Type B pancreatic cell (in vitro differentiated cells): ENCODE data around the gene NAE1. TPM values are rescaled to one million over a fixed set of nuclear protein-coding genes. Genes with fewer than 3 reads are reported as not detected.

Source experiments
- DNase-seq: peaks from one replicate; pipeline ENCODE4 v3.0.0; 2021; ENCODE audit warnings: mixed read lengths; ENCODE audit not compliant: unreplicated experiment; ENCODE audit errors: extremely low spot score
- H3K27ac Mint-ChIP-seq: 2 replicates; pipeline ENCODE4 v1.8.0; 2021; ENCODE audit warnings: mild to moderate bottlenecking, mixed read lengths
- H3K27me3 Mint-ChIP-seq: 2 replicates; pipeline ENCODE4 v1.8.0; 2021; ENCODE audit warnings: mixed read lengths
- H3K36me3 Mint-ChIP-seq: 2 replicates; pipeline ENCODE4 v1.8.0; 2021; ENCODE audit warnings: mixed read lengths
- H3K4me1 Mint-ChIP-seq: one replicate; pipeline ENCODE4 v1.8.0; 2021; ENCODE audit warnings: mixed read lengths; ENCODE audit not compliant: unreplicated experiment
- H3K4me3 Mint-ChIP-seq: 2 replicates; pipeline ENCODE4 v1.8.0; 2021; ENCODE audit warnings: mild to moderate bottlenecking, mixed read lengths
- H3K9me3 Mint-ChIP-seq: 2 replicates; pipeline ENCODE4 v1.8.0; 2021; ENCODE audit warnings: mixed read lengths
- CTCF ChIP-seq: fragments of 200-600 bp; sonication (generic); conservative IDR thresholded peaks from 2 replicates; pipeline ENCODE4 v1.5.0; 2021; ENCODE audit warnings: antibody characterized with exemption, mild to moderate bottlenecking
- total RNA-seq: library from RNA; stranded (reverse); gene quantifications from 2 replicates; pipeline ENCODE4 v1.2.1, GENCODE V29; 2021; ENCODE audit warnings: low replicate concordance

The NAE1 gene
- total RNA-seq, 1 donor from 2014 or later = 92.5 TPM

DNA sequence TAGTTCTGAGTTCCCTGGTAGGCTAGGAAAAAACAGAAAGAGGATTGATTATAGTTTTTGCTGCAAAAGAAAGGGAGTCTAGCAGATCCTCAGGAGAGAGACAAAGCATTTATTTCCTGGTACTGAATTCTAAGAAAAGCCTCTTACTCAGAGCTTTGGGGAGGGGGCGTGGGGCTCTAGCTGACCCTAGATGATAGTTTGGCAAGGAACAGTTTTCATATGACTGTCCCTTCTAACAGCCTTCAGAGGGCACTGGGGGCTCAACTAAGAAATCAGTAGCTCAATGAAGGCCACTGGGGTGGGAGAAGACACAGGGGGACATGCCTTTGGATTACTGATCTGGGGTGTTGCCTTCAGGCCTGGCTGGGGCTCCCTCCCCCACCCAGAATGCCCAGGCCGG, 17.4 kb upstream of the NAE1 start:
- H3K27ac Mint-ChIP-seq = no peak overlapping the region
- DNase-seq = no peak
- no peak for TF ChIP-seq CTCF
- H3K36me3 Mint-ChIP-seq = no peaks in the 10 kb centered on the region
- H3K9me3 Mint-ChIP-seq = no peaks in the 10 kb centered on the region
- H3K4me1 Mint-ChIP-seq = no peaks in the 10 kb centered on the region
- H3K27me3 Mint-ChIP-seq = peaks cover 55% of the 10 kb centered on the region
- no peak overlapping the region for H3K4me3 Mint-ChIP-seq

DNA sequence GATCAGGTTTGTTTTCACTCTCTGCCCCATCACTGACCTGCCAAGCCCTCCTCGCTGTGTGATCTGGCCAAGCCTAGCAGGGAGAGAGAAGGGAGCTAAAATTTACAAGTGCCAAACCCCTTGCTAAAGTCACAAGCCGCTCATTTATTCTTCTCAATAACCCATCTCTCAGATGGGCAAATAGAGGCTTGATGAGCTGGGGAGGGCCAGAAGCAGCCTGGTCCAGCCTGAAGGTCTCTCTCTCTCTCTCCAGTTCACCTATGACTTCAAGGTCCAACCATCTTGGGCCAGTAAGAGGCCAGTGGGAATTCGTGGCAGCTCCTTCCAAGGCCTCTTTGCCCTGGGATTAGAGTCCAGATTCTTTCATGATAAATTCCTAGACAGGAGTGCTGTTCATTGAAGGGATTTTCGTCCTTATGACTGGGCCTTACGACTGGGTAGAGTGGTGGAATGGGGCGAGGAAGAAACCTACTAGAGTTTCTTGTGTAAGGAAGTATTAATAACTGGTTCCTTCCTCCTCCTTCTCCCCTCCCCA, 16.8 kb upstream of the NAE1 start:
- Mint-ChIP-seq H3K9me3 (no peaks in the 10 kb centered on the region), H3K27ac (no peak overlapping the region)

GRCh38 chr16:66846831-66847230, 16.1 kb upstream of the NAE1 start:
- Mint-ChIP-seq H3K4me1 (peaks cover 7% of the 10 kb centered on the region), H3K36me3 (no peaks in the 10 kb centered on the region), H3K9me3 (no peaks in the 10 kb centered on the region), H3K4me3 (no peak overlapping the region), H3K27ac (no peak overlapping the region), H3K27me3 (peaks cover 67% of the 10 kb centered on the region)
- no peak for TF ChIP-seq CTCF
- DNase-seq = no peak

More for the DNA sequence above, 16.8 kb upstream of the NAE1 start:
- no peak for TF ChIP-seq CTCF
- peaks cover 61% of the 10 kb centered on the region for H3K27me3 Mint-ChIP-seq
- peaks cover 4% of the 10 kb centered on the region for H3K4me1 Mint-ChIP-seq
- H3K4me3 Mint-ChIP-seq = no peak overlapping the region
- H3K36me3 Mint-ChIP-seq = no peaks in the 10 kb centered on the region
- DNase-seq = no peak

DNA sequence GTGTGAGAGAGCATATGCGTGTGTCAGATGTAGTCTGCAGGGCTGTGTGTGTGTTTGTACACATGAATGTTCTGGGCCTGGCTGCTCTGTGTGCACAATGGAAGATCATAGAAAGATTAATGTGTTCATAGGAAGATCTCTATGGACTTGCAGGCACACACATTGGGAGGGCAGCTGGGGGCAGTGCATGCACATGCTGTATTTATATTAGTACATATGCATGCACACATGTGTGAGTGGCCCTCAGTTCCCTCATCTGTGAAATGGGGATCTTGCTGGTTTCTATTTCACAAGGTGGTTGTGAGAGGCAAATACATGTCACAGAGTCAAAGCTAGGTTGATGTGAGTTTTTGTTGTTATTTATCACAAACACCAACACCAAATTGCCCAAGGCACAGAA, 15.5 kb upstream of the NAE1 start:
- no peaks in the 10 kb centered on the region for H3K36me3 Mint-ChIP-seq
- peaks cover 72% of the 10 kb centered on the region for H3K27me3 Mint-ChIP-seq
- TF ChIP-seq CTCF = no peak

GRCh38 chr16:66845791-66846221, 15.0 kb upstream of the NAE1 start:
- peaks cover 75% of the 10 kb centered on the region for H3K27me3 Mint-ChIP-seq
- no peak for TF ChIP-seq CTCF
- H3K36me3 Mint-ChIP-seq = no peaks in the 10 kb centered on the region
- peaks cover 7% of the 10 kb centered on the region for H3K4me1 Mint-ChIP-seq
- H3K27ac Mint-ChIP-seq = no peak overlapping the region
- no peaks in the 10 kb centered on the region for H3K9me3 Mint-ChIP-seq
- peak overlapping the region; percentile 70 for H3K4me3 Mint-ChIP-seq
- no peak for DNase-seq

More for the DNA sequence above, 15.5 kb upstream of the NAE1 start:
- peak overlapping the region; percentile 70 for H3K4me3 Mint-ChIP-seq
- H3K4me1 Mint-ChIP-seq = peaks cover 7% of the 10 kb centered on the region
- no peak for DNase-seq
- no peak overlapping the region for H3K27ac Mint-ChIP-seq
- H3K9me3 Mint-ChIP-seq = no peaks in the 10 kb centered on the region

GRCh38 chr16:66845080-66845410, 14.3 kb upstream of the NAE1 start:
- Mint-ChIP-seq H3K36me3 (no peaks in the 10 kb centered on the region), H3K4me1 (peaks cover 7% of the 10 kb centered on the region), H3K27me3 (peaks cover 77% of the 10 kb centered on the region), H3K9me3 (no peaks in the 10 kb centered on the region), H3K27ac (no peak overlapping the region), H3K4me3 (peak overlapping the region; percentile 45)
- no peak for TF ChIP-seq CTCF
- no peak for DNase-seq
